GM21381 (cell line): ENCODE measurements around the gene ZNF837.
"Not testable (repeated sequence)": the region's sequence is repeated elsewhere in the genome, so short reads cannot be mapped to it uniquely, and the experiment has no call there.

Source experiments
- ATAC-seq: cut with Tn5 transposase; IDR thresholded peaks from one replicate; pipeline ENCODE4 v1.9.1; 2021; ENCODE audit warnings: mild to moderate bottlenecking, moderate library complexity; ENCODE audit not compliant: unreplicated experiment

The ZNF837 gene

GRCh38 chr19:58351990-58352755, 28.7 kb downstream of the ZNF837 start:
- ATAC-seq = no peak

DNA sequence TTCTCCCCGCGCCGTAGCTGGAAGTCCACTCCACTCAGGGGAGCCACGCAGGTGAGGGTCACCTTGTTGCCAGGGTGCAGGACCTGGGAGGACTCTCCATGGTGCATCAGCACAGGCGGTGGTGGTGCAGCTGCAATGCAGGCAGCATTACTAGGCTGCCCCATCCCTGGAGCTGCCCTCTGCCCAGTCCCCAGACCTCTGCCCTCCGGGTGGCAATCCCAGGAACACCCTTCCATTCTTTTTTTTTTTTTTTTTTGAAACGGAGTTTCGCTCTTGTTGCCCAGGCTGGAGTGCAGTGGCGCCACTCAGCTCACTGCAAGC, 29.3 kb downstream of the ZNF837 start:
- no peak for ATAC-seq

- ATAC-seq = no peak
Measured at GRCh38 chr19:58350871-58351557, 29.8 kb downstream of the ZNF837 start.

DNA sequence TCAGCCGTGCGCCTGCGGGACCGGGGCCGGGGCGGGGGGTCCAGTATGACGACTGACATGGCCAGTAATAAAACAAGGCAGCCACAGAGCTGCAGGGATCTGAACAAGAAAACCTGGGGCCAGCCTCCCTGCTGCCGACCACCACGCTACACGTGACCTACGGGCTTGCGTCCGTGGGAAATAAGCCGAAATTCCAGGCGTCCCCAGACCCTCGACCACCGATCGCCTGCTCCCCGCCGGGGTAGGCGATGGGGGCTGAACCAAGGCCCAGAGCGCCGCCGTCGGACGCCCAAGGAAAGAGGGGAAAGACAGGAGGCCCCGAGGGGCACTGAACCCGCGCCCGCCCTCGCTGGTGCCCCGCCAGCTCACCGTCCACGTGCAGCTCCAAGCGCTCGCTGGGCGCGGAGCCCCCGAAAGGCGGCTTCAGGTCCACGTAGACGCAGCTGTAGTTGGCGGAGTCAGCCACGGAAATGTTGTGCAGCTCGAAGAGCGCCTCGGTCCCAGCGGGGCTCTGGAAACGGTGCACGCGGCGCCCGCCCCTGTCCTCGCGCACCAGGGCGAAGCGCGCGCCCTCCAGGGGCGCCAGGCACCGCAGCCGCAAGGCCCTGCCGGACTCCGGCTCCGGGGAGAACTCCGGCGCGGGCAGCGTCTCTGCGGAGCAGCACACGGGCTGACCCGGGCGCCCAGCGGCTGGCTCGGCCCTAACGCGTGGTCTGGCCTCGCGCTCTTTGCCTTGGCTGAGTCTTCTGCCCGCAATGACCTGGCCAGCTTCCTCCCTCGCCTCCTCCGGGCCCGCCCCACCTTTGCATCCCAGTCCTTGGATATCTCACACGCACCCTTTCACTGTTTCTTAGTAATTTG, 30.6 kb downstream of the ZNF837 start:
- ATAC-seq = no peak

DNA sequence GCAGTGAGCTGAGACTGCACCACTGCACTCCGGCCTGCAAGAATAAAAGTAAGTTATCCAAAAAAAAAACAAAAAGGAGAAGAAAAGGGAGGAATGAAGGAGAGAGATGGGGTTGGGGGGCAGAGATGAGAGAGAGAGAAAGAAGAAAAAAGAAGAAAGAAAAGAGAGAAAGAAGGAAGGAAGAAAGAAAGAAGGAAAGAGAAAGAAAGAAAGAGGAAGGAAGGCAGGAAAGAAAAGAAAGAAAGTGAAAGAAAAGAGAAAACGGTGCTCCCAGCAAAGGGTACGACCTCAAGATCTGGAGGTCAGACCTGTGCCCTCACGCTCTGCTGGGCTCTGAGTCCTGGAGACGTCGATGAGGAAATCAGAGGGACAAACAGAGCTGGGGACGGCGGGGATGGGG, 31.2 kb downstream of the ZNF837 start:
- ATAC-seq = no peak

DNA sequence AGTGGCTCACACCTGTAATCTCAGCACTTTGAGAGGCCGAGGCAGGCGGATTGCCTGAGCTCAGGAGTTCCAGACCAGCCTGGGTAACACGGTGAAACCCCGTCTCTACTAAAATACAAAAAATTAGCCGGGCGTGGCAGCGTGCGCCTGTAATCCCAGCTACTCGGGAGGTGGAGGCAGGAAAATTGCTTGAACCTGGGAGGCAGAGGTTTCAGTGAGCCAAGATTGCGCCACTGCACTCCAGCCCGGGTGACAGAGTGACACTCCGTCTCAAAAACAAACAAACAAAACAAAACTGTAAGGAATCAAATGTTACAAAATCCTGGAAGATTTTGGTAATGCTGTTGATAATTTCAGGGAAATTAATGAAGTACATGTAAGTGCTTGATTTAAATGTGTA, 32.8 kb downstream of the ZNF837 start:
- not testable (repeated sequence) for ATAC-seq

DNA sequence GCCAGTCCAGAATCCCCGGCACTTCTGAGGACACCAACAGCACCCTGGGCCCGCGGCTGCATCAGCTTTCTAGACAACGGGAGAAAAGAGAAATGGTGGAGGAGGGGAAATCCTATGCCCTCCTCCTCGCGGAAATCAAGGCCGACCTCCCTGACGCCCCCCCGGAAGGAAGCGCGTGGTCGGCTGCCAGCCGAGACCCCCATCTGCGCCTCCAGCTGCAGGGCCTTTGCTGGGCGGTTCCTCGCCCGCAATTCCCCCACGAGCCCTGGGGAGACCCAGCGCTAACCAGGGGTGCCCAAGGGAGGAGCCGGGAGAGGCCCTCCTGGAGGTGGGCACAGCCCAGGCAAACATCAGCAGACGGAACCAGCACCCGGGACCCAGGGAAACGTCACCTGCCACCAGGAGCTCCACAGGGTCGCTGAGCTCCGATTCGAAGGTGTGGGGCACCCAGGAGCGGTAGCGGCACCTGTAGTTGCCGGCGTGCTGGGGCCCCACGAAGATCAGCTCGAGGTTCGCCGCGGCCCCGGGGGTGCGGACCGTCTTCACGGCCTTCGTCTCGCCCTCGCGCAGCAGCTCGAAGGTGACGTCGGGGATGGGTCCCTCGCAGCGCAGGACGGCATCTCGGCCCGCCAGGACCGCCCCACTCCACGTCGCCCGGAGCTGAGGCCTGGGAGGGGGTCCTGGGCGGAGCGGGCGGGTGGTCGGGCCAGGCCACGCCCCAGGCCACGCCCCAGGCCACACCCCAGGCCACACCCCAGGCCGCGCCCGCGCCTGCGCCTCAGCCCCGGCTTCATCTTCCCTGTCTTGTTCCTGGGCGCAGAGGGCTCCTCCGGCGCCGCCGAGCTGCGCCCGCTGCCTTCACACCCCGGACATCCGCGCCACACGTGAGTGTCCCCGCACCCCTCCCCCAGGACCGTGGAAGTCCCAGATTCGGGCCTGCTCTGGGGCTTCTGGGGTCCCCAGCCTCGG, 33.6 kb downstream of the ZNF837 start:
- ATAC-seq = peak; percentile 81

DNA sequence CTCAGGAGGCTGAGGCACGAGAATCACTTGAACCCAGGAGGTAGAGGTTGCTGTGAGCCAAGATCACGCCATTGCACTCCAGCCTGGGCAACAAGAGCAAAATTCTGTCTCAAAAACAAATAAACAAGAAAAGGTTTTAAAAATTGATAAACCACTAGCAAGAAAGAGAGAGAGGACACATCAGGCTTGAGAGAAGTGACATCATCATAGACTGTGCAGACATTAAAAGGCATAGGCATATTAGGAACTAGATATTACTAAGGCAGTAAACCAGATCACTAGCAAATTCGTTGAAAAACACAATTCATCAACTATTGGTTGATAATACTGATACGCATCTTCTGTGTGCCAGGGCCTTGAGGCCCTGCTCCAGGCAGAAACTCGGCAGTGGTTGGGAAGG, 35.3 kb downstream of the ZNF837 start:
- ATAC-seq = no peak

DNA sequence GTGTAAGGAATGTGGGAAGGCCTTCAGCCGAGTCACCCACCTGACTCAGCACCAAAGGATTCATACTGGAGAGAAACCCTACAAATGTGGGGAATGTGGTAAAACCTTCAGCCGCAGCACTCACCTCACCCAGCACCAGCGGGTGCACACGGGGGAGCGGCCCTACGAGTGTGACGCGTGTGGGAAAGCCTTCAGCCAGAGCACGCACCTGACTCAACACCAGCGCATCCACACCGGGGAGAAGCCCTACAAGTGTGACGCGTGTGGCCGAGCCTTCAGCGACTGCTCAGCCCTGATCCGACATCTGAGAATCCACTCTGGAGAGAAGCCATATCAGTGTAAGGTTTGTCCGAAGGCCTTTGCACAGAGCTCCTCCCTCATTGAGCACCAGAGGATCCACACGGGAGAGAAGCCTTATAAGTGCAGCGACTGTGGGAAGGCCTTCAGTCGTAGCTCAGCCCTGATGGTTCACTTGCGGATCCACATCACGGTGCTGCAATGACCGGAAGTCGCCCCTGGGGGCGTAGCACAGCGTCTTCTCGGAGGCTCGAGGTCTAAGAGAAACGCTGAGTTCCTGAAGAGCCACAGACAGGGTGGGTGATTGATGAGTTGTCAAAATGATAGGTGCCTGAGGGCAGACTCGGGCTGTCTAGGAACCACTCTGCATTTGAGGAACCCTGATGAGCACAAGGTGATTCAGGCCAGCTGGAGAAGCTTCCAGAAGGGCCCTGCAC, 41.8 kb downstream of the ZNF837 start:
- no peak for ATAC-seq

DNA sequence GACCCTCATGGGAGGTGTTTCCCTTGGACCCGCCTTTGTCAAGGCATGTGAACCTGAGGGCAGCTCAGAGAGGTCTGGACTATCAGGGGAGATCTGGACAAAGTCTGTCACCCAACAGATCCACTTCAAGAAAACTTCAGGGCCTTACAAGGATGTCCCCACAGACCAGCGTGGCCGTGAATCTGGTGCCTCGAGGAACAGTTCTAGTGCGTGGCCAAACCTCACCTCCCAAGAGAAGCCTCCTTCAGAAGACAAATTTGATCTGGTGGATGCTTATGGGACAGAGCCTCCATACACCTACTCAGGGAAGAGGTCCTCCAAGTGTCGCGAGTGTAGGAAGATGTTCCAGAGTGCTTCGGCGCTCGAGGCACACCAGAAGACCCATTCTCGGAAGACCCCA, 42.5 kb downstream of the ZNF837 start:
- no peak for ATAC-seq

GRCh38 chr19:58336820-58337219, 44.0 kb downstream of the ZNF837 start:
- ATAC-seq = no peak

GRCh38 chr19:58336216-58336615, 44.6 kb downstream of the ZNF837 start:
- ATAC-seq = no peak

DNA sequence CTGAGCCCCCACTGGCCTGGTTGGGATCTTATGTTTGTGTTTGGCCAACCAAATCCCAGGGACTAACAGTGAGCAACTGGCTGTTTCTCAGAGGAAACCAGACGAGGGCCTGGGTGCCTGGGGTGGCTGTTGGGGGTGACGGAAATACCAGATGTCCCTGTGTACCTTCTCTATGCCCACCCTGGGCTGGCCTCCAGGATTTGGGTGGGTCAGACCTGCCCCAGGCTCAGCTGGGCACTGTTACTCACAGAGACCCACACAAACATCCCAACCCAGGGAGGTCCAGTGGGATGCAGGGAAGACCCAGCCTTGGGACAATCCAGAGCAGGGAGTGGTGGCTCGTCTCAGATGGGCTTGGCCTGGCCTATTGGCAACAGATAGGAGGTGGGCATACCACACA, 45.2 kb downstream of the ZNF837 start:
- no peak for ATAC-seq

- ATAC-seq = no peak
Measured at GRCh38 chr19:58334691-58335249, 46.1 kb downstream of the ZNF837 start.

- no peak for ATAC-seq
Measured at GRCh38 chr19:58332697-58333096, 48.1 kb downstream of the ZNF837 start.

DNA sequence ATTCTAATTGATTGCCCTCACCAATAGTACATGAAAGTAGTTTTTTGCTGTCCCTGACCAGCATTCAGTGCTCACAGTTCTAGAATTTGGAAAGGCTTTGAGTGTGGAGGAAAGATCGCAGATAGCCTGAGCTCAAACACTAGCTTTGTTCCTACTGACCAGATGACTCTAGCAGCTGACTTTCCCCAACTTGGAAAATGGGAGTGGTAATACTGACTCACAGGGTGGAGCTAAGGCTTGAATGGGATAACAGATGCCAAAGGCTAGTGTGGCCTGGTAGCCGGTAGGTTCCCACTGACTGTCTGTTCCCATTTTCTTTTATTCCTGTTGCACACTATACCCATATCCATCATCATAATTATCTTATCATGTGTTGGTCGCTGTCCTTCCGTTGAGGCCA, 50.4 kb downstream of the ZNF837 start:
- ATAC-seq = no peak

- no peak for ATAC-seq
Measured at GRCh38 chr19:58328999-58329398, 51.8 kb downstream of the ZNF837 start.

- peak; percentile 86 for ATAC-seq
Measured at GRCh38 chr19:58326914-58327726, 53.7 kb downstream of the ZNF837 start, which contains the start of gene ZSCAN22. Gene ZSCAN22 (plus strand): TSS chr19:58326994. CDS start chr19:58334803, 7,809 bp downstream.

DNA sequence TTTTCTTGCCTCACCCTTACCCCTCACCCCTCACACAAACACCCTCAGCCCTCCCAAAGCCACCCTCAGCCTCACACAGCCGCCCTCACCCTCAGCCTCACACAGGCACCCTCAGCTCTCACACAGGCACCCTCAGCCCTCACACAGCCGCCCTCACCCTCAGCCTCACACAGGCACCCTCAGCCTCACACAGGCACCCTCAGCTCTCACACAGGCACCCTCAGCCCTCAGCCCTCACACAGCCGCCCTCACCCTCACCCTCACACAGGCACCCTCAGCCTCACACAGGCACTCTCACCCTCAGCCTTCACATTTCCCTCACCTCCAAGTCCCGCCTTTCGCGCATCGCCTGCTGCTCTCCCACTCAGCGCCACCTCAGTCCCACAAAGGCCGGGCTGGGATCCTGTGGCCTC, 54.3 kb downstream of the ZNF837 start:
- no peak for ATAC-seq
